GM18517 (cell line): Measurements from ENCODE around the gene CHERP.
"Not testable (repeated sequence)": the region's sequence is repeated elsewhere in the genome, so short reads cannot be mapped to it uniquely, and the experiment has no call there.

ENCODE experiments used
- ATAC-seq: cut with Tn5 transposase; IDR thresholded peaks from one replicate; pipeline ENCODE4 v1.9.1; 2021; ENCODE audit warnings: mild to moderate bottlenecking, moderate library complexity; ENCODE audit not compliant: unreplicated experiment

The CHERP gene

GRCh38 chr19:16495982-16496612, 46.1 kb downstream of the CHERP start, which contains the start of the genes C19orf44 and CALR3:
Gene C19orf44, plus strand, starts transcription at chr19:16496394. Its CDS starts 4,399 bp downstream, at chr19:16500793.
Gene CALR3, minus strand, starts transcription at chr19:16496167. Its CDS starts 38 bp downstream, at chr19:16496129.
- ATAC-seq, result peak; percentile 93

- ATAC-seq, result not testable (repeated sequence)
These were observed 55.8 kb downstream of the CHERP start for GRCh38 chr19:16486476-16486875.

- no peak for ATAC-seq
These were observed 59.5 kb downstream of the CHERP start for GRCh38 chr19:16482745-16483144.

- ATAC-seq, result no peak
These were observed 64.9 kb downstream of the CHERP start for GRCh38 chr19:16477311-16477710.

GRCh38 chr19:16476401-16476800, 65.8 kb downstream of the CHERP start:
- ATAC-seq, result no peak

- no peak for ATAC-seq
These were observed 68.3 kb downstream of the CHERP start for GRCh38 chr19:16473875-16474392.

- no peak for ATAC-seq
These were observed 69.2 kb downstream of the CHERP start for GRCh38 chr19:16472992-16473391.

- not testable (repeated sequence) for ATAC-seq
These were observed 69.7 kb downstream of the CHERP start for GRCh38 chr19:16472559-16472899.

- no peak for ATAC-seq
These were observed 71.1 kb downstream of the CHERP start for GRCh38 chr19:16470911-16471811.

- no peak for ATAC-seq
These were observed 71.7 kb downstream of the CHERP start for GRCh38 chr19:16470541-16470910.
